NCI-H226 (cell line): ENCODE data around the gene NTRK3.

Experiments
- DNase-seq: peaks from one replicate; pipeline ENCODE4 v3.0.0-alpha.2; 2015

The NTRK3 gene

GRCh38 chr15:88230823-88231222 is 25.7 kb downstream of the NTRK3 start:
- DNase-seq = no peak

- no peak for DNase-seq
Observed at GRCh38 chr15:88225461-88225860, 31.1 kb downstream of the NTRK3 start.

- no peak for DNase-seq
Observed at GRCh38 chr15:88223084-88223483, 33.5 kb downstream of the NTRK3 start.

GRCh38 chr15:88221836-88222235 is 34.7 kb downstream of the NTRK3 start:
- no peak for DNase-seq

- no peak for DNase-seq
Observed at GRCh38 chr15:88220443-88221335, 35.9 kb downstream of the NTRK3 start.

GRCh38 chr15:88219623-88220022 is 36.9 kb downstream of the NTRK3 start:
- no peak for DNase-seq

- DNase-seq = no peak
Observed at GRCh38 chr15:88218557-88219221, 37.9 kb downstream of the NTRK3 start.

GRCh38 chr15:88215066-88215648 is 41.4 kb downstream of the NTRK3 start:
- no peak for DNase-seq

- DNase-seq = no peak
Observed at GRCh38 chr15:88209111-88209510, 47.4 kb downstream of the NTRK3 start.

GRCh38 chr15:88208396-88208795 is 48.1 kb downstream of the NTRK3 start:
- no peak for DNase-seq

GRCh38 chr15:88207565-88207964 is 49.0 kb downstream of the NTRK3 start:
- DNase-seq = no peak

GRCh38 chr15:88204584-88204983 is 52.0 kb downstream of the NTRK3 start:
- no peak for DNase-seq

GRCh38 chr15:88202231-88202630 is 54.3 kb downstream of the NTRK3 start:
- no peak for DNase-seq

- no peak for DNase-seq
Observed at GRCh38 chr15:88201207-88201606, 55.3 kb downstream of the NTRK3 start.

- DNase-seq = no peak
Observed at GRCh38 chr15:88196961-88197360, 59.6 kb downstream of the NTRK3 start.

- no peak for DNase-seq
Observed at GRCh38 chr15:88194162-88194561, 62.4 kb downstream of the NTRK3 start.

- DNase-seq = no peak
Observed at GRCh38 chr15:88193415-88193814, 63.1 kb downstream of the NTRK3 start.

GRCh38 chr15:88191812-88192165 is 64.8 kb downstream of the NTRK3 start:
- no peak for DNase-seq

GRCh38 chr15:88190232-88190631 is 66.3 kb downstream of the NTRK3 start:
- DNase-seq = no peak

- DNase-seq = no peak
Observed at GRCh38 chr15:88188300-88188699, 68.2 kb downstream of the NTRK3 start.

- DNase-seq = no peak
Observed at GRCh38 chr15:88187195-88187594, 69.3 kb downstream of the NTRK3 start.

GRCh38 chr15:88185584-88185983 is 71.0 kb downstream of the NTRK3 start:
- DNase-seq = no peak

- DNase-seq = no peak
Observed at GRCh38 chr15:88181613-88182012, 74.9 kb downstream of the NTRK3 start.

GRCh38 chr15:88179562-88179961 is 77.0 kb downstream of the NTRK3 start:
- DNase-seq = no peak
